ENCODE measurements around the gene GNAS-AS1. TPM values are rescaled to one million over a fixed set of nuclear protein-coding genes. Genes with fewer than 3 reads are reported as not detected.
"Not testable (repeated sequence)": the region's sequence is repeated elsewhere in the genome, so short reads cannot be mapped to it uniquely, and the experiment has no call there.

The GNAS-AS1 gene
- total and polyA plus RNA-seq, 11 donors = 0.17 to 0.91 (median 0.29) TPM; not detected in 2

DNA sequence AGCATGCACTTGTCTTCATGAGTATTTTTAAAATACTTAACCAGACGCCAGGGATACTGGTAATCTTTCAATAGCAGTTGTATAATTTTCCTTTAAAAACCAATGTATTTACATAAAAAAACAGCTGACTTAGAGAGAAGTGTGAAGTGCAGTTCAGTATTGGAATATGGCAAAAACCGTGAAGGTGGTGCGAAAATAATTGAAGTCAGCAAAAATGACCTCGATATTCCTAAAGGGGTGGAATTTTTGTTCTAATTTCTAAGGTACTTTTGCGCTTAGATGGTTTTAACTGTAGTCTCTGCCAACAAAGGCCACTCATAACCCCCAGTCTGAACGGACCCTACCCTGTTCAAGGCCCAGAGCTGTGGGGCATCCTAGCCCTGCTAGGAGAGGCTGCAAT, 25.3 kb downstream of the GNAS-AS1 start:
- H3K27me3 ChIP-seq = no peaks in the 10 kb centered on the region
- no peak for ATAC-seq
- H3K4me3 ChIP-seq = no peak overlapping the region
- H3K36me3 ChIP-seq = no peaks in the 10 kb centered on the region
- H3K27ac ChIP-seq = no peak overlapping the region
- no peak for TF ChIP-seq POLR2A (IDR thresholded peaks at IDR 0.05)
- TF ChIP-seq, protein P1, sequence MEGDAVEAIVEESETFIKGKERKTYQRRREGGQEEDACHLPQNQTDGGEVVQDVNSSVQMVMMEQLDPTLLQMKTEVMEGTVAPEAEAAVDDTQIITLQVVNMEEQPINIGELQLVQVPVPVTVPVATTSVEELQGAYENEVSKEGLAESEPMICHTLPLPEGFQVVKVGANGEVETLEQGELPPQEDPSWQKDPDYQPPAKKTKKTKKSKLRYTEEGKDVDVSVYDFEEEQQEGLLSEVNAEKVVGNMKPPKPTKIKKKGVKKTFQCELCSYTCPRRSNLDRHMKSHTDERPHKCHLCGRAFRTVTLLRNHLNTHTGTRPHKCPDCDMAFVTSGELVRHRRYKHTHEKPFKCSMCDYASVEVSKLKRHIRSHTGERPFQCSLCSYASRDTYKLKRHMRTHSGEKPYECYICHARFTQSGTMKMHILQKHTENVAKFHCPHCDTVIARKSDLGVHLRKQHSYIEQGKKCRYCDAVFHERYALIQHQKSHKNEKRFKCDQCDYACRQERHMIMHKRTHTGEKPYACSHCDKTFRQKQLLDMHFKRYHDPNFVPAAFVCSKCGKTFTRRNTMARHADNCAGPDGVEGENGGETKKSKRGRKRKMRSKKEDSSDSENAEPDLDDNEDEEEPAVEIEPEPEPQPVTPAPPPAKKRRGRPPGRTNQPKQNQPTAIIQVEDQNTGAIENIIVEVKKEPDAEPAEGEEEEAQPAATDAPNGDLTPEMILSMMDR (IDR thresholded peaks at IDR 0.05) = no peak
- peaks cover 0 to 9% (median 0%) of the 10 kb centered on the region in 12 donors for H3K4me1 ChIP-seq
- H3K9me3 ChIP-seq = no peaks in the 10 kb centered on the region
- no peak for DNase-seq
- intact Hi-C loops (cut with DNase I) = no loop called here
- WGBS, 4 donors = 90 to 93% (median 92%) methylated on average over 6 of the region's 6 CpGs

DNA sequence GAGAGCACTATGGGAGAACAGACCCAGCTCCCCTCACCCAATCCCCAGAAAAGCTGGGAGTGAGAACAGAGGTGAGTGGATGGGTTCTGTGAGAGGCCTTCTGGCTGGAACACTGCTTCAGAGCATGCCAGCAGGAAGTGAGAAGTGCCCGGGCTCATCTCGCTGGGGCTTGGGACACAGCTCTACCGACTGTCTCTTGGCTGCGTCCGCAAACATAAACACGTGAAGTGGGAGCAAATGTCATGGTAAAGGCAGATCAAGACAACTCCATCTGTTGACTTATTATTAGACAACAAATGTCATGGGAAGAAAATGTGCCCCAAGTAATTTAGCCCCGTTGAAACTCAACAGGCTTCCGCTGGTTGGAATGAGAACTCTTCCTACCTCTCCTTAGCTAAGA, 25.9 kb downstream of the GNAS-AS1 start:
- DNase-seq (no peak), ATAC-seq (no peak)
- H3K36me3 ChIP-seq = no peaks in the 10 kb centered on the region
- no peaks in the 10 kb centered on the region for H3K9me3 ChIP-seq
- TF ChIP-seq, protein P1 (IDR thresholded peaks at IDR 0.05) = no peak
- TF ChIP-seq POLR2A (IDR thresholded peaks at IDR 0.05) = no peak
- intact Hi-C loops (cut with DNase I) = no loop called here
- no peak overlapping the region for H3K27ac ChIP-seq
- 75 to 93% (median 88%) methylated on average over 8 of the region's 8 CpGs for WGBS, 4 donors
- peaks cover 0 to 9% (median 0%) of the 10 kb centered on the region in 12 donors for H3K4me1 ChIP-seq
- H3K27me3 ChIP-seq = no peaks in the 10 kb centered on the region
- no peak overlapping the region for H3K4me3 ChIP-seq

DNA sequence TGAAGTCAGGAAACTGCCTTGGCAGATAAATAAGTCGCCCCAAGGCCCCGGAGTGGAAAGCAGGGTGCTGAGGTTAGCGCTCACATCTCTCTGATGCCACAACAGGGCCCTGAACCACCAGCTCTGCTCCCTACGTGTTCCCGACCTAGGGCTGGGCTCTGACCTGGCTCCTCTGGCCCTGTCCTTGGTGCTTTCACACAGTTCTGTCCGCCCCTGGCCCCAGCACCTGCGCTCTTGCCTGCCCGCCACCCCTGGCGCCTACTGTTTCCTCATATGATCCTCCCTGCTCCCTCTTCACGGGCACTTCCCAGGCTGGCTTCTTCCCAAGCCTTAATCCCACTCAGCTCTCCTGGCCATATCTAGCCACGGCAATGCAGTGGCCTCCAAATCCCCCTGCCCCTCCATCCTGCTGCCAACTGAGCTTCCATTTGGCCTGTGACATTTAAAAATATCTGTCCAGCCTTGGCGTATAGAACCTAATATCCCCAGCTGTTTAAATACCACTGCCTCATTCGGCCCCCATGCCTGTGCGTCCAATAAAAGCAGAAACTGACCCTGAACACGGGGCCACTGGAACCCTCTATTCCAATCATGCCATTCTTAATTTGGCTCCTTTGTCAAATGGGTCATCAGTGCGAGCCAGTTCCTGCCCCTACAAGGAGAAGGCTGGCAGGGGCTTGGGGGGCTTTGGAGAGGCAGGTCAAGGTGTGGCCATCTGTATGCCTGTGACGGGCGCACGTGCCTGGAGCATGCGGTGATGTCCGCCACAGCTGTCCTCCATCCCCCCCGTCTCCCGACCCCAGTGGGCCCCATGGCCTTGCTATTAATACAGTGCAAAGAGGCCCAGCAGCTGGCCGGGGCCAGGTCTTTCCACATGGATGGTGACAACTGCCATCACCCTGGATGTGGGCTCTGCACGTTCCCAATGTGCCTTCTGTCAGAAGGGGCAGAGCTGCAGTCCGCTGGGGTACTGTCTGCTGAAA, 27.7 kb downstream of the GNAS-AS1 start:
- DNase-seq = no peak
- ATAC-seq = no peak
- Histone ChIP-seq H3K4me3 (no peak overlapping the region), H3K27me3 (no peaks in the 10 kb centered on the region), H3K27ac (no peak overlapping the region), H3K4me1 (no peaks in the 10 kb centered on the region), H3K36me3 (no peaks in the 10 kb centered on the region), H3K9me3 (no peaks in the 10 kb centered on the region)
- intact Hi-C loops (cut with DNase I) = no loop called here
- 77 to 92% (median 92%) methylated on average over 21 to 26 of the region's 26 CpGs for WGBS, 4 donors
- TF ChIP-seq POLR2A (IDR thresholded peaks at IDR 0.05) = no peak
- TF ChIP-seq, protein P1 (IDR thresholded peaks at IDR 0.05) = no peak

DNA sequence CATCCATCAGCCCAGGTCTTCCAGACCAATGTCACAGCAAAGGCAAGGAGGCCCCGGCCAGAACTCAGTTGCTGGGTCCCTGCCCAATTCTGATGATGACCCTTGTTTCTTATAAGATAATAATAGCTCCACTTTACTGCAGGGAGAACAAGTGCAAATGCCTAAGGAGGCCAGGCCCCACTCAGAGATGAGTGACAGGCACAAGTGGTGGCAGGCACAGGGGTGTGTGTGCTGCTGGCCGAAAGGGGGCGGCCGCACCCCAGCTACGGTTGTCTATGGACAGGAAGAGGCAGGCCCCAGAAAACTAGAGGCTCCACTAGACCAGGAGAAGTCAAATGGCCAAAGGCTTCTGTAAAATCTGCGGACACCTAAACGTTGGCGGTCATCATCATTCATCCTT, 28.6 kb downstream of the GNAS-AS1 start:
- TF ChIP-seq POLR2A (IDR thresholded peaks at IDR 0.05) = no peak
- TF ChIP-seq, protein P1 (IDR thresholded peaks at IDR 0.05) = peak in 1 of 12 donors; percentile 8
- H3K36me3 ChIP-seq = no peaks in the 10 kb centered on the region
- H3K27ac ChIP-seq = no peak overlapping the region
- 63 to 84% (median 76%) methylated on average over 7 to 8 of the region's 8 CpGs for WGBS, 4 donors
- no peaks in the 10 kb centered on the region for H3K27me3 ChIP-seq
- no peak overlapping the region for H3K4me3 ChIP-seq
- intact Hi-C loops (cut with DNase I) = no loop called here
- ATAC-seq (peak in 2 of 4 donors; percentile 20 to 49), DNase-seq (no peak)
- H3K4me1 ChIP-seq = no peaks in the 10 kb centered on the region
- H3K9me3 ChIP-seq = no peaks in the 10 kb centered on the region

DNA sequence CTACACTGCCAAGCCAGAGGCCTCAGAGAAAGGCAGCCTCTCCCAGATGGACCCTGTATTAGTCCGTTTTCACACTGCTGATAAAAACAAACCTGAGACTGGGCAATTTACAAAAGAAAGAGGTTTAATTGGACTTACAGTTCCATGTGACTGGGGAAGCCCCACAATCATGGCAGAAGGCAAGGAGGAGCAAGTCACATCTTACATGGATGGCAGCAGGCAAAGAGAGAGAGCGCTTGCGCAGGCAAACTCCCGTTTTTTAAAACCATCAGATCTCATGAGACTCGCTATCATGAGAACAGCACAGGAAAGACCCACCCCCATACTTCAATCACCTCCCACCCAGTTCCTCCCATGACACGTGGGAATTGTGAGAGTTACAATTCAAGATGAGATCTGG, 30.2 kb downstream of the GNAS-AS1 start:
- DNase-seq; ATAC-seq; H3K27ac ChIP-seq; H3K27me3 ChIP-seq; H3K36me3 ChIP-seq; intact Hi-C loops (cut with DNase I); H3K4me1 ChIP-seq; H3K9me3 ChIP-seq; H3K4me3 ChIP-seq: not testable (repeated sequence)
- WGBS, 4 donors = 81 to 87% (median 84%) methylated on average over 6 of the region's 6 CpGs

Measured in heart left ventricle (tissue), 16 donors.